ENCODE results near the gene KAZALD1.
A peak's percentile ranks its signal among the peaks of the same experiment; 100 is the strongest.

Gene KAZALD1

GRCh38 chr10:101044117-101044516, 17.7 kb upstream of the KAZALD1 start:
- intact Hi-C loops (cut with DNase I; ENCODE audit: low total_unique reads), result no loop called here
- Histone ChIP-seq H3K9me3 (no peaks in the 10 kb centered on the region), H3K4me3 (no peak overlapping the region)

GRCh38 chr10:101046332-101047238, 15.2 kb upstream of the KAZALD1 start:
- peaks cover 3 to 50% of the 10 kb centered on the region in 2 donors for H3K27me3 ChIP-seq
- TF ChIP-seq, protein P1, sequence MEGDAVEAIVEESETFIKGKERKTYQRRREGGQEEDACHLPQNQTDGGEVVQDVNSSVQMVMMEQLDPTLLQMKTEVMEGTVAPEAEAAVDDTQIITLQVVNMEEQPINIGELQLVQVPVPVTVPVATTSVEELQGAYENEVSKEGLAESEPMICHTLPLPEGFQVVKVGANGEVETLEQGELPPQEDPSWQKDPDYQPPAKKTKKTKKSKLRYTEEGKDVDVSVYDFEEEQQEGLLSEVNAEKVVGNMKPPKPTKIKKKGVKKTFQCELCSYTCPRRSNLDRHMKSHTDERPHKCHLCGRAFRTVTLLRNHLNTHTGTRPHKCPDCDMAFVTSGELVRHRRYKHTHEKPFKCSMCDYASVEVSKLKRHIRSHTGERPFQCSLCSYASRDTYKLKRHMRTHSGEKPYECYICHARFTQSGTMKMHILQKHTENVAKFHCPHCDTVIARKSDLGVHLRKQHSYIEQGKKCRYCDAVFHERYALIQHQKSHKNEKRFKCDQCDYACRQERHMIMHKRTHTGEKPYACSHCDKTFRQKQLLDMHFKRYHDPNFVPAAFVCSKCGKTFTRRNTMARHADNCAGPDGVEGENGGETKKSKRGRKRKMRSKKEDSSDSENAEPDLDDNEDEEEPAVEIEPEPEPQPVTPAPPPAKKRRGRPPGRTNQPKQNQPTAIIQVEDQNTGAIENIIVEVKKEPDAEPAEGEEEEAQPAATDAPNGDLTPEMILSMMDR (IDR thresholded peaks at IDR 0.05), result no peak
- no peak overlapping the region for H3K4me3 ChIP-seq
- peaks cover 0 to 34% (median 24%) of the 10 kb centered on the region in 4 donors for H3K4me1 ChIP-seq
- no peak for DNase-seq
- no peak overlapping the region for H3K27ac ChIP-seq
- intact Hi-C loops (cut with DNase I; ENCODE audit: low total_unique reads), result loop anchor here (5.0 kb wide), 1 partner anchor 96 kb away; no protein-coding TSS in a partner anchor
- H3K9me3 ChIP-seq, result no peaks in the 10 kb centered on the region
- no peaks in the 10 kb centered on the region for H3K36me3 ChIP-seq

More at GRCh38 chr10:101044117-101044516, 17.7 kb upstream of the KAZALD1 start:
- Histone ChIP-seq H3K36me3 (peaks cover 4 to 12% (median 9%) of the 10 kb centered on the region in 3 donors), H3K27ac (peak overlapping the region in 1 of 2 donors; percentile 78), H3K27me3 (peaks cover 0 to 27% of the 10 kb centered on the region in 2 donors), H3K4me1 (peaks cover 0 to 36% (median 17%) of the 10 kb centered on the region in 4 donors)
- DNase-seq, result no peak
- TF ChIP-seq, protein P1 (IDR thresholded peaks at IDR 0.05), result no peak

DNA sequence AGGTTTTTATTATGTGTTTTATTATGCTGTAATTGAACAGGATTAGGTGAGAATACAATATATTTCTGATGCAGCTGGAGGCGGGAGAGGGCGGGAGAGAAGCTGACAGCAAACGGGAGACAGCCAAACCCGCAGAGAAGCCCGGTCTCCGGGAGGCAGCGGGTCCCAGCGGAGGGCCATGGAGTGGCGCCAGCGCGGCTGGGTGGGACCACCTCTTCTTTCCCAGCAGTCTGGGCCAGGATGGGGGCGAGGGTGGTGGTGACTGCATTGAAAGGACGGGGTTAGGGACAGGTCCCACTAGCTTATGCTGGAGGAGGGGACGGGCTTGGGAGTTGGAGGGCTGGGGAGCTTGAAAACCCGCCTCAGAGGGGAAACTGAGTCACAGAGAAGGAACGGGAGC, 14.5 kb upstream of the KAZALD1 start:
- Histone ChIP-seq H3K9me3 (no peaks in the 10 kb centered on the region), H3K4me1 (peaks cover 0 to 27% (median 18%) of the 10 kb centered on the region in 4 donors), H3K4me3 (no peak overlapping the region), H3K27me3 (peaks cover 3 to 57% of the 10 kb centered on the region in 2 donors), H3K27ac (no peak overlapping the region), H3K36me3 (no peaks in the 10 kb centered on the region)
- intact Hi-C loops (cut with DNase I; ENCODE audit: low total_unique reads), result loop anchor here (5.0 kb wide), 1 partner anchor 95 kb away; no protein-coding TSS in a partner anchor
- DNase-seq, result no peak
- TF ChIP-seq, protein P1 (IDR thresholded peaks at IDR 0.05), result no peak

DNA sequence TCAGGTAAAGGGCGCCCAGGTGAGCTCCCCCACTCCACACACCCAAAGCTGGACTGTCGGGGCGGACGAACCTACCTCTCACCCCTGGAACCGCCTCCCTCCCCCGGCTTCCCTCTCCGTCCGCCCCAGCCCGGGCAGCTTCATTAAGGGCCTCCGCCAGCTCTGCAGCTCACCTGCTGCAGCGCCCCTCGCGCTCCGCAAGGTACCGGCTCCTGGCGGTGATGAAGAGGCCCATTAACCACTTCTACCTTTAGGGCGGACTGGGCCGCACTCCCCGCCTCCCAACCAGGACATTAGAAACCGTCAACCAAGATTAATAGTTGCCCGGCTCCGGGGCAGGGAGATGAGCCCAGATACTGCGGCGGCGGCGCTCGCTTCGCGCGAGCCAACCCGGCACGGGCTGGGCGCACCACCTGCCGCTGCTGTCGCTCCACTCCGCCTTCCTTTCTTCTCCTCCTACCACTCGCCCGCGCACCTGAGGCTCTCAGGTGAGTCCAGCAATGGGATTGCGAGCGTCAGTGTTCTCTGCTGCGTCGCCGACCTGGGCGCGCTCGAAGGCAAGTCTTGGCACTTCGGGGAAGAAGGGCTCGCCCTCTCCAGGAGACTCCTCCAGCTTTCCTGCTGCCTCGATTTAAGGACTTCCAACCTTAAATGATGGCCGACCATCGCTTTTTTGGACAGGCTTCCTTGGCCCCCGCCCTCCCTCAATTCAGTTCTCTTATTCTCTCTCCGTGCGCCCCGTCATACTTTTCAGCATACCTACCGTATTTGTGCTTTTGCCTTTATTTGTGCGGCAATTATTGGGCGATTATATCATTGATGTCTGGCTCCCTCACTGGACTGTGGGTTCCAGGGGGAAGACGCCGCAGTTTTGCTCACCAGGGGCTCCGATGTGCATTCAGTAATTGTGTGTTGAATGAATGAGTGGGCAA, 13.6 kb upstream of the KAZALD1 start:
- no peak overlapping the region for H3K4me3 ChIP-seq
- intact Hi-C loops (cut with DNase I; ENCODE audit: low total_unique reads), result loop anchor here (5.0 kb wide), 1 partner anchor 94 kb away; no protein-coding TSS in a partner anchor
- H3K4me1 ChIP-seq, result peaks cover 0 to 23% (median 14%) of the 10 kb centered on the region in 4 donors
- TF ChIP-seq, protein P1 (IDR thresholded peaks at IDR 0.05), result no peak
- no peak for DNase-seq
- no peaks in the 10 kb centered on the region for H3K9me3 ChIP-seq
- peaks cover 3 to 57% of the 10 kb centered on the region in 2 donors for H3K27me3 ChIP-seq
- no peak overlapping the region for H3K27ac ChIP-seq
- H3K36me3 ChIP-seq, result no peaks in the 10 kb centered on the region
